HEK293 (cell line): ENCODE results near the gene EIF2B2.

Source experiments
- CTCF ChIA-PET: fragments of 350-600 bp; formaldehyde crosslinking; extraction: SDS; loops from one replicate; lab custom pipeline; 2021; ENCODE audit warnings: antibody characterized with exemption; lab: Yijun Ruan, JAX
- POLR2A ChIA-PET: fragments of 300-600 bp; formaldehyde crosslinking; extraction: SDS; loops from one replicate; lab custom pipeline; 2020; ENCODE audit warnings: antibody characterized with exemption, inconsistent platforms; lab: Yijun Ruan, JAX
- H3K27ac ChIP-seq: fragments of 200-500 bp; sonication (Bioruptor generic); 2 replicates; pipeline ENCODE4 v1.5.1; 2014; ENCODE audit warnings: low read depth, low read length, control low read depth, inconsistent platforms; ENCODE audit errors: extremely low read depth
- H3K36me3 ChIP-seq, 2 experiments: fragments of 200-500 bp in 1 of 2; sonication (Bioruptor generic) in 1 of 2; 1 replicate in 1 of 2; 2 replicates in 1 of 2; pipeline ENCODE4 v1.5.1; 2014 to 2017; ENCODE audit warnings: inconsistent platforms in 2 of 2, low read length in 2 of 2; ENCODE audit not compliant: control insufficient read depth in 2 of 2, insufficient read depth in 1 of 2
- H3K4me1 ChIP-seq: fragments of 200-500 bp; sonication (Bioruptor generic); 2 replicates; pipeline ENCODE4 v1.5.1; 2014; ENCODE audit warnings: mild to moderate bottlenecking, low read length, inconsistent platforms; ENCODE audit not compliant: control insufficient read depth, insufficient read depth
- H3K4me3 ChIP-seq: 2 replicates; pipeline ENCODE4 v1.5.1; 2011; ENCODE audit warnings: low read depth, mild to moderate bottlenecking, control low read depth, low read length, moderate library complexity
- H3K9me3 ChIP-seq: fragments of 200-500 bp; sonication (Bioruptor generic); 2 replicates; pipeline ENCODE4 v1.5.1; 2014; ENCODE audit warnings: low read depth, low read length, inconsistent platforms; ENCODE audit not compliant: control insufficient read depth, insufficient read depth
- BCL11B ChIP-seq: fragments of 450-650 bp; formaldehyde crosslinking; IDR thresholded peaks from 2 replicates; pipeline ENCODE4 v1.5.1; 2016; ENCODE audit warnings: low read depth, missing biosample characterization, missing genetic modification characterization
- EGR2 ChIP-seq: fragments of 450-650 bp; formaldehyde crosslinking; IDR thresholded peaks from 2 replicates; pipeline ENCODE4 v1.5.1; 2016; ENCODE audit warnings: low read depth, missing biosample characterization, missing genetic modification characterization
- KLF10 ChIP-seq: fragments of 450-650 bp; IDR thresholded peaks from 2 replicates; pipeline ENCODE4 v1.5.1; 2018; ENCODE audit warnings: missing biosample characterization, mild to moderate bottlenecking, missing genetic modification characterization
- KLF7 ChIP-seq: fragments of 450-650 bp; formaldehyde crosslinking; IDR thresholded peaks from 2 replicates; pipeline ENCODE4 v1.5.1; 2016; ENCODE audit warnings: missing biosample characterization, missing genetic modification characterization, borderline replicate concordance
- KLF8 ChIP-seq: fragments of 450-650 bp; formaldehyde crosslinking; IDR thresholded peaks from 2 replicates; pipeline ENCODE4 v1.5.1; 2016; ENCODE audit warnings: missing biosample characterization, missing genetic modification characterization
- SCRT1 ChIP-seq: fragments of 450-650 bp; formaldehyde crosslinking; IDR thresholded peaks from 2 replicates; pipeline ENCODE4 v1.5.1; 2016; ENCODE audit warnings: missing biosample characterization, missing genetic modification characterization, borderline replicate concordance
- WT1 ChIP-seq: fragments of 450-650 bp; formaldehyde crosslinking; IDR thresholded peaks from 2 replicates; pipeline ENCODE4 v1.5.1; 2016; ENCODE audit warnings: missing biosample characterization, missing genetic modification characterization
- YY1 ChIP-seq: fragments of 450-650 bp; formaldehyde crosslinking; IDR thresholded peaks from 2 replicates; pipeline ENCODE4 v1.5.1; 2018; ENCODE audit warnings: missing biosample characterization, missing genetic modification characterization
- ZBTB20 ChIP-seq: fragments of 450-650 bp; formaldehyde crosslinking; IDR thresholded peaks from 2 replicates; pipeline ENCODE4 v1.5.1; 2016; ENCODE audit warnings: missing biosample characterization, missing genetic modification characterization
- ZBTB26 ChIP-seq: fragments of 450-650 bp; formaldehyde crosslinking; optimal IDR thresholded peaks from 2 replicates; pipeline ENCODE3; 2016; ENCODE audit warnings: missing biosample characterization, mild to moderate bottlenecking, missing genetic modification characterization
- ZBTB44 ChIP-seq: fragments of 450-650 bp; IDR thresholded peaks from 2 replicates; pipeline ENCODE4 v1.5.1; 2018; ENCODE audit warnings: missing biosample characterization, mild to moderate bottlenecking, missing genetic modification characterization
- ZBTB48 ChIP-seq: fragments of 450-650 bp; formaldehyde crosslinking; IDR thresholded peaks from 2 replicates; pipeline ENCODE4 v1.5.1; 2016; ENCODE audit warnings: missing biosample characterization, missing genetic modification characterization
- ZNF146 ChIP-seq: fragments of 450-650 bp; formaldehyde crosslinking; IDR thresholded peaks from 2 replicates; pipeline ENCODE4 v1.5.1; 2016; ENCODE audit warnings: missing biosample characterization, missing genetic modification characterization
- ZNF174 ChIP-seq: fragments of 450-650 bp; formaldehyde crosslinking; IDR thresholded peaks from 2 replicates; pipeline ENCODE4 v1.5.0; 2017; ENCODE audit warnings: missing biosample characterization, mild to moderate bottlenecking, missing genetic modification characterization
- ZNF221 ChIP-seq: fragments of 450-650 bp; formaldehyde crosslinking; IDR thresholded peaks from 2 replicates; pipeline ENCODE4 v1.5.1; 2017; ENCODE audit warnings: missing biosample characterization, missing genetic modification characterization, borderline replicate concordance
- ZNF24 ChIP-seq: fragments of 450-650 bp; formaldehyde crosslinking; IDR thresholded peaks from 2 replicates; pipeline ENCODE4 v1.5.1; 2016; ENCODE audit warnings: missing biosample characterization, missing genetic modification characterization
- ZNF324 ChIP-seq: fragments of 450-650 bp; formaldehyde crosslinking; IDR thresholded peaks from 2 replicates; pipeline ENCODE4 v1.5.1; 2016; ENCODE audit warnings: missing biosample characterization, missing genetic modification characterization
- ZNF335 ChIP-seq: fragments of 450-650 bp; formaldehyde crosslinking; conservative IDR thresholded peaks from 2 replicates; pipeline ENCODE4 v1.5.1; 2016; ENCODE audit warnings: missing biosample characterization, missing genetic modification characterization
- ZNF362 ChIP-seq: fragments of 450-650 bp; formaldehyde crosslinking; IDR thresholded peaks from 2 replicates; pipeline ENCODE4 v1.5.1; 2016; ENCODE audit warnings: missing biosample characterization, missing genetic modification characterization
- ZNF394 ChIP-seq: fragments of 450-650 bp; formaldehyde crosslinking; IDR thresholded peaks from 2 replicates; pipeline ENCODE4 v1.5.1; 2016; ENCODE audit warnings: missing biosample characterization, missing genetic modification characterization, mild to moderate bottlenecking, moderate library complexity, borderline replicate concordance
- ZNF398 ChIP-seq: fragments of 450-650 bp; formaldehyde crosslinking; IDR thresholded peaks from 2 replicates; pipeline ENCODE4 v1.5.1; 2017; ENCODE audit warnings: missing biosample characterization, missing genetic modification characterization
- ZNF423 ChIP-seq: fragments of 450-650 bp; formaldehyde crosslinking; IDR thresholded peaks from 2 replicates; pipeline ENCODE4 v1.5.1; 2016; ENCODE audit warnings: missing biosample characterization, missing genetic modification characterization
- ZNF530 ChIP-seq: fragments of 450-650 bp; formaldehyde crosslinking; IDR thresholded peaks from 2 replicates; pipeline ENCODE4 v1.5.1; 2016; ENCODE audit warnings: low read depth, missing biosample characterization, missing genetic modification characterization
- ZNF561 ChIP-seq: fragments of 450-650 bp; IDR thresholded peaks from 2 replicates; pipeline ENCODE4 v1.5.1; 2018; ENCODE audit warnings: missing biosample characterization, missing genetic modification characterization, borderline replicate concordance
- ZNF571 ChIP-seq: fragments of 450-650 bp; formaldehyde crosslinking; IDR thresholded peaks from 2 replicates; pipeline ENCODE4 v1.5.0; 2017; ENCODE audit warnings: missing biosample characterization, missing genetic modification characterization
- ZNF585B ChIP-seq: fragments of 450-650 bp; formaldehyde crosslinking; IDR thresholded peaks from 2 replicates; pipeline ENCODE4 v1.5.1; 2016; ENCODE audit warnings: missing biosample characterization, missing genetic modification characterization
- ZNF621 ChIP-seq: fragments of 450-650 bp; formaldehyde crosslinking; IDR thresholded peaks from 2 replicates; pipeline ENCODE4 v1.5.1; 2017; ENCODE audit warnings: missing biosample characterization, missing genetic modification characterization
- ZNF654 ChIP-seq: fragments of 450-650 bp; formaldehyde crosslinking; IDR thresholded peaks from 2 replicates; pipeline ENCODE4 v1.5.1; 2016; ENCODE audit warnings: low read depth, missing biosample characterization, missing genetic modification characterization
- ZNF677 ChIP-seq: fragments of 450-650 bp; IDR thresholded peaks from 2 replicates; pipeline ENCODE4 v1.5.0; 2018; ENCODE audit warnings: missing biosample characterization, mild to moderate bottlenecking, missing genetic modification characterization, moderate library complexity
- ZNF76 ChIP-seq: fragments of 450-650 bp; formaldehyde crosslinking; IDR thresholded peaks from 2 replicates; pipeline ENCODE4; 2016; ENCODE audit warnings: low read depth, missing biosample characterization, missing genetic modification characterization, borderline replicate concordance
- ZNF768 ChIP-seq: fragments of 450-650 bp; formaldehyde crosslinking; IDR thresholded peaks from 2 replicates; pipeline ENCODE4 v1.5.1; 2018; ENCODE audit warnings: missing biosample characterization, mild to moderate bottlenecking, missing genetic modification characterization
- ZNF785 ChIP-seq: fragments of 450-650 bp; formaldehyde crosslinking; IDR thresholded peaks from 2 replicates; pipeline ENCODE4 v1.5.1; 2016; ENCODE audit warnings: missing biosample characterization, missing genetic modification characterization
- ZSCAN30 ChIP-seq: fragments of 450-650 bp; IDR thresholded peaks from 2 replicates; pipeline ENCODE4 v1.5.1; 2018; ENCODE audit warnings: missing biosample characterization, mild to moderate bottlenecking, missing genetic modification characterization, moderate library complexity
- ZXDB ChIP-seq: fragments of 450-650 bp; formaldehyde crosslinking; IDR thresholded peaks from 2 replicates; pipeline ENCODE4 v1.5.1; 2016; ENCODE audit warnings: missing biosample characterization, missing genetic modification characterization

Gene EIF2B2

GRCh38 chr14:75050852-75051555, 48.3 kb downstream of the EIF2B2 start, which contains the start of gene MLH3 (continued):
- TF ChIP-seq ZBTB20 (tag by site-specific recombination) = peak; percentile 91
- peak; percentile 58; the same call in 1 of the 2 replicates for TF ChIP-seq ZNF76
- 0 out of 2 replicates have a peak, but pooled peaks have one; percentile 22 for TF ChIP-seq KLF10
- no peak for TF ChIP-seq ZNF571 (tag by site-specific recombination)
- no peak for TF ChIP-seq ZNF654
- TF ChIP-seq ZNF324 (tag by site-specific recombination) = 0 out of 2 replicates have a peak, but pooled peaks have one; percentile 12
- peak; percentile 59 for TF ChIP-seq ZXDB (tag by site-specific recombination)
- TF ChIP-seq ZNF561 (tag by site-specific recombination) = peak; percentile 77; the same call in 1 of the 2 replicates
- TF ChIP-seq YY1 = no peak
- peak; percentile 33; the same call in 1 of the 2 replicates for TF ChIP-seq KLF8 (tag by site-specific recombination)
- no peak for TF ChIP-seq ZNF768 (tag by site-specific recombination)
- peak; percentile 63; the same call in 1 of the 2 replicates for TF ChIP-seq ZSCAN30
- TF ChIP-seq ZBTB26 (tag by site-specific recombination) = peak; percentile 96

- CTCF ChIA-PET = interaction anchor here (1.2 kb wide), 1 partner anchor 12 kb away, joined by 3 read pairs; no protein-coding TSS in a partner anchor
- Histone ChIP-seq H3K9me3 (no peaks in the 10 kb centered on the region), H3K27ac (no peak overlapping the region; the same call in 1 of the 2 replicates), H3K4me1 (no peaks in the 10 kb centered on the region), H3K4me3 (no peak overlapping the region; the same call in 1 of the 2 replicates), H3K36me3 (peaks cover 0 to 14% of the 10 kb centered on the region in 2 experiments; a peak in 2 of 3 replicates)
- POLR2A ChIA-PET = interaction anchor here (1.1 kb wide), 2 partner anchors 12 to 18 kb away, joined by 3 to 4 read pairs; partner anchors contain the start of genes ACYP1 and ZC2HC1C
- TF ChIP-seq ZNF24 (tag by site-specific recombination) (no peak), ZNF362 (tag by site-specific recombination) (peak; percentile 56; the same call in 1 of the 2 replicates), WT1 (no peak), ZBTB48 (tag by site-specific recombination) (no peak), ZNF335 (peak; percentile 9), ZNF530 (no peak), ZNF146 (no peak), SCRT1 (tag by site-specific recombination) (no peak), KLF7 (tag by site-specific recombination) (no peak), ZNF585B (tag by site-specific recombination) (no peak), ZNF174 (tag by site-specific recombination) (no peak), ZNF621 (tag by site-specific recombination) (no peak), ZNF221 (tag by site-specific recombination) (no peak), ZNF398 (tag by site-specific recombination) (no peak), ZBTB44 (tag by site-specific recombination) (no peak), ZNF677 (tag by site-specific recombination) (no peak), ZNF394 (tag by site-specific recombination) (no peak), ZNF423 (no peak), BCL11B (tag by site-specific recombination) (no peak), ZNF785 (tag by site-specific recombination) (no peak), EGR2 (tag by site-specific recombination) (no peak)
These were observed 48.8 kb downstream of the EIF2B2 start for GRCh38 chr14:75051556-75051899.
